Kidney (tissue), 14 donors: ENCODE results near the gene NDST1. TPM values are rescaled to one million over a fixed set of nuclear protein-coding genes. Genes with fewer than 3 reads are reported as not detected.

Source experiments
- DNase-seq, 5 donors: peaks; one replicate each; pipeline ENCODE4 v3.0.0-alpha.2; 2013 to 2020
- FAIRE-seq: peaks from 2 replicates; lab custom pipeline; 2012; peaks lifted over from hg19 to GRCh38; lab: Jason Lieb, UNC
- H3K27ac ChIP-seq, 2 donors: one replicate each; pipeline ENCODE4 v1.7.0; 2013; ENCODE audit warnings: low read depth in 2 of 2, low read length in 2 of 2, inconsistent platforms in 1 of 2
- H3K27me3 ChIP-seq: one replicate; pipeline ENCODE4 v1.7.1; 2013; ENCODE audit warnings: low read length, inconsistent platforms; ENCODE audit not compliant: control insufficient read depth, insufficient read depth
- H3K36me3 ChIP-seq, 3 donors: one replicate each; pipeline versions ENCODE4 v1.7.0 to v1.7.1; 2013; ENCODE audit warnings: low read length in 3 of 3, control low read depth in 1 of 3, inconsistent platforms in 1 of 3; ENCODE audit not compliant: insufficient read depth in 3 of 3, control insufficient read depth in 2 of 3
- H3K4me1 ChIP-seq, 3 donors: one replicate each; pipeline versions ENCODE4 v1.7.0 to v1.7.1; 2013; ENCODE audit warnings: low read length in 3 of 3, inconsistent platforms in 1 of 3, low read depth in 1 of 3; ENCODE audit not compliant: control insufficient read depth in 2 of 3, insufficient read depth in 2 of 3
- H3K4me3 ChIP-seq, 3 donors: one replicate each; pipeline versions ENCODE4 v1.7.0 to v1.8.1; 2013; ENCODE audit warnings: low read length in 3 of 3, control low read depth in 1 of 3, inconsistent platforms in 1 of 3
- H3K9ac ChIP-seq, 3 donors: one replicate each; pipeline versions ENCODE4 v1.7.0 to v1.7.1; 2013; ENCODE audit warnings: low read length in 3 of 3, control low read depth in 1 of 3, inconsistent platforms in 1 of 3
- H3K9me3 ChIP-seq, 3 donors: one replicate each; pipeline versions ENCODE4 v1.7.0 to v1.7.1; 2013; ENCODE audit warnings: low read length in 3 of 3, control low read depth in 1 of 3, inconsistent platforms in 1 of 3; ENCODE audit not compliant: control insufficient read depth in 2 of 3, insufficient read depth in 1 of 3
- intact Hi-C: fragments of 100-400 bp; cut with DNase I; formaldehyde crosslinking; loops from one replicate; pipeline ENCODE4 v1.11.1; 2022
- polyA plus RNA-seq: library from polyadenylated mRNA; stranded (reverse); fragments of 350-450 nt; fragmentation: Illumina TruSeq; extraction: RNeasy Lipid Tissue Mini Kit (QIAGEN cat#74804); gene quantifications from one replicate; pipeline ENCODE4 v1.2.3, GENCODE V29; 2014; ENCODE audit warnings: low read depth, low replicate concordance; ENCODE audit not compliant: insufficient read depth
- total RNA-seq: library from RNA; stranded (reverse); fragmentation: NEBNext Ultra II Directional; extraction: Animal tissue kit (Norgen Biotek cat#: 25700); gene quantifications from one replicate; pipeline ENCODE4 v1.2.1, GENCODE V29; 2021
- TF ChIP-seq, protein P1 (sequence below): IDR thresholded peaks from 3 replicates; pipeline ENCODE4 v1.5.1; 2012; ENCODE audit warnings: mild to moderate bottlenecking, moderate library complexity, borderline replicate concordance; ENCODE audit not compliant: insufficient read depth; ENCODE audit errors: extremely low read depth
- donor health status: control.
- donor health status: control.
- donor health status: control.
- donor health status: control.
- donor health status: control.
- donor health status: DM: yes; HTN: yes; CAD: no.
- donor health status: Normal renal cell carcinoma (clear cell type).

NDST1 gene
- total and polyA plus RNA-seq, 2 donors from 2014 or later, result 11.7 to 60.7 TPM

DNA sequence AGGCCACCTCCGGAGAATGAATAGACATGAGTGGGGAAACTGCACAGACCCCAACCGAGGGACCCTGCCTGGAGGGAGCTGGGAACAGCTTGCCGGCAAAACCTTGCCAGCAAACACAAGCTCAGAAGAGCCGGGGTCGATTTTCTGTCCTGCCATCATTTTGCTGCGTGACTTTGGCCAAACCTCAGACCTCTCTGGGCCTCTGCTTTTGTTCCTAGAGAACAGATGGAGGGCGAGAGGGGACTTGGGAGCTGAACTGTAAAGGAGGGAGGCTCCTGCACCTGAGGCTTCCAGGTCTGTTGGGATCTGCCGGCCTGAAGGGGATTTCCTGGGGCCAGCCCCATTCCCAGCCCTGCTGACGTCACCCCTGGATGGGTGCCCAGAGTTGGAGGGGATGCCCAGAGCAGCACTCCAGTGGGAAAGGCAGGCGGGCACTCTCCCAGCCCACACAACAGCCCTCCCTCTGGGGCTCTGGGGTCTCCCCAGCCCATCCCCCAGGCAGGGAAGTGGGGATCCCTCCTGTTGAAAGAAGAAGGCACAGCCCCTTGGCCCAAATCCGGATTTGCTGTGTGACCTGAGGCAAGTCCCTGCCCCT is 92.1 kb downstream of the NDST1 start:
- intact Hi-C loops, result no loop called here
- peaks cover 0 to 17% (median 3%) of the 10 kb centered on the region in 3 donors for H3K4me1 ChIP-seq
- H3K27me3 ChIP-seq, result no peaks in the 10 kb centered on the region
- TF ChIP-seq, protein P1, sequence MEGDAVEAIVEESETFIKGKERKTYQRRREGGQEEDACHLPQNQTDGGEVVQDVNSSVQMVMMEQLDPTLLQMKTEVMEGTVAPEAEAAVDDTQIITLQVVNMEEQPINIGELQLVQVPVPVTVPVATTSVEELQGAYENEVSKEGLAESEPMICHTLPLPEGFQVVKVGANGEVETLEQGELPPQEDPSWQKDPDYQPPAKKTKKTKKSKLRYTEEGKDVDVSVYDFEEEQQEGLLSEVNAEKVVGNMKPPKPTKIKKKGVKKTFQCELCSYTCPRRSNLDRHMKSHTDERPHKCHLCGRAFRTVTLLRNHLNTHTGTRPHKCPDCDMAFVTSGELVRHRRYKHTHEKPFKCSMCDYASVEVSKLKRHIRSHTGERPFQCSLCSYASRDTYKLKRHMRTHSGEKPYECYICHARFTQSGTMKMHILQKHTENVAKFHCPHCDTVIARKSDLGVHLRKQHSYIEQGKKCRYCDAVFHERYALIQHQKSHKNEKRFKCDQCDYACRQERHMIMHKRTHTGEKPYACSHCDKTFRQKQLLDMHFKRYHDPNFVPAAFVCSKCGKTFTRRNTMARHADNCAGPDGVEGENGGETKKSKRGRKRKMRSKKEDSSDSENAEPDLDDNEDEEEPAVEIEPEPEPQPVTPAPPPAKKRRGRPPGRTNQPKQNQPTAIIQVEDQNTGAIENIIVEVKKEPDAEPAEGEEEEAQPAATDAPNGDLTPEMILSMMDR, result no peak
- no peak overlapping the region for H3K4me3 ChIP-seq
- FAIRE-seq, result no peak
- DNase-seq, result peak in 4 of 5 donors; percentile 61 to 95 (median 78)
- H3K36me3 ChIP-seq, result no peaks in the 10 kb centered on the region
- no peaks in the 10 kb centered on the region for H3K9me3 ChIP-seq
- H3K9ac ChIP-seq, result peak overlapping the region in 1 of 3 donors; percentile 55
- H3K27ac ChIP-seq, result no peak overlapping the region

DNA sequence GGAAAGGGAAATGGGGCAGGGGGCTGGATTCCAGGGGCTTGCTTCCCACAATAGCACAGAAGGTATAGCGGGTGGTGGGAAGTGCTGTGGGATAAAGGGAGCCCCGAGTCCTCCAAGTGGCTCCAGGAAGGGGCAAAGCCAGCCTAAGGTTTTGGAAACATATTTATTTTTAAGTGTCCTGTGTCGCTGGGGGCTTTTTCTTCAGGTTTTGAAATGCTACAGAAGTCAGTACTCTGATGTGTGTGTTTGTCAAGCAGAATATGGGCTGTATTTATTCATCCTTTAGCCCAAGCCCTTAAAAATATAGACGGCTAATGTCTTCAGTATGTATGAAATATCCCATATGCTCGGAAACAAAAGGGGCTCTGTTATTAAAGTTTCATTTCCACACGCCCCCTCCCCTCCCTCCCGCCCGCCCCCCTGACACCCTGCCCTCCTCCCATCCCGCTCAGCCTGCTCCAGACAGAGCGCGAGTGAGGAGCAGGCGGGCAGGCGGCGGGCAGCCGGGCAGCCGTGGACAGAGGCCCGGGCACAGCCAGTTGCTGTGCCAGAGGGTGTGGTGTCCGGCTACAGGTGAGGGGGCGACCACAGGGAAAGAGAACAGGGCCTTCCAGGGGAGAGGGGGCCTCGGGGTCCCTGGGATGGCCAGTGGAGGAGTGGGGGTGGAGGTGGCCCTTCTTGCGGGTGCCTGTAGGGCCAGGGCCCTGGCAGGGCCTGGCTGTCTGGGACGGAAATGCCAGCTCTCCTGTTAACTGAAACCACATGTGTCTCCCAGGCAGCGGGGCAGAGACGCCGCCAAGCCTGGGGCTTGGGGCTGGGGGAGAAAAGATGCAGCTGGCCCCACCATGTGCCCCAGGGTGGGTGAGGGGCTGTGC is 92.9 kb downstream of the NDST1 start:
- no peak overlapping the region for H3K4me3 ChIP-seq
- peaks cover 0 to 11% (median 3%) of the 10 kb centered on the region in 3 donors for H3K4me1 ChIP-seq

GRCh38 chr5:150601491-150602345 is 93.8 kb downstream of the NDST1 start:
- Histone ChIP-seq H3K9ac (no peak overlapping the region), H3K36me3 (no peaks in the 10 kb centered on the region), H3K9me3 (no peaks in the 10 kb centered on the region), H3K4me3 (no peak overlapping the region), H3K27me3 (no peaks in the 10 kb centered on the region), H3K27ac (no peak overlapping the region), H3K4me1 (peaks cover 0 to 9% (median 3%) of the 10 kb centered on the region in 3 donors)
- TF ChIP-seq, protein P1, result no peak
- FAIRE-seq, result no peak
- DNase-seq, result peak in 1 of 5 donors; percentile 41
- intact Hi-C loops, result no loop called here

More for the DNA sequence above, 92.9 kb downstream of the NDST1 start:
- Histone ChIP-seq H3K9ac (no peak overlapping the region), H3K9me3 (no peaks in the 10 kb centered on the region), H3K27me3 (no peaks in the 10 kb centered on the region), H3K36me3 (no peaks in the 10 kb centered on the region), H3K27ac (no peak overlapping the region)
- intact Hi-C loops, result no loop called here
- no peak for FAIRE-seq
- peak in 3 of 5 donors; percentile 31 to 66 (median 63) for DNase-seq
- TF ChIP-seq, protein P1, result no peak
